ENCODE measurements around the gene ASB2.

- TF ChIP-seq POLR2A (IDR thresholded peaks at IDR 0.05; ENCODE audit: borderline replicate concordance, extremely low read depth, insufficient read depth, insufficient read length) (no peak), CTCF (IDR thresholded peaks at IDR 0.05 in 2 of 3, conservative IDR thresholded peaks at IDR 0.05 in 1 of 3; ENCODE audit: borderline replicate concordance in 1 of 3, insufficient read depth in 1 of 3, low read depth in 2 of 3, low read length in 2 of 3) (no peak), EZH2phosphoT487 (IDR thresholded peaks at IDR 0.05; ENCODE audit: borderline replicate concordance) (no peak), EZH2 (IDR thresholded peaks at IDR 0.05) (no peak)
Observed at GRCh38 chr14:94022532-94023411, 46.4 kb upstream of the ASB2 start.

Data from HCT116 (cell line).